ENCODE measurements around the gene DNAAF3. TPM values are rescaled to one million over a fixed set of nuclear protein-coding genes. Genes with fewer than 3 reads are reported as not detected.

The DNAAF3 gene
- total RNA-seq, 4 donors from 2014 or later = 0.71 to 10.3 (median 0.99) TPM

GRCh38 chr19:55149078-55150003 is 17.1 kb downstream of the DNAAF3 start, which contains the start of gene TNNT1:
Gene TNNT1 (minus strand): TSS chr19:55149206. CDS start chr19:55147157, 2,049 bp downstream.
- WGBS, 2 donors = 10 to 12% methylated on average over 17 to 18 of the region's 18 CpGs
- TF ChIP-seq CTCF (IDR thresholded peaks at IDR 0.05) (no peak), POLR2A (IDR thresholded peaks at IDR 0.05) (no peak)
- no peak within 1 kb of the TSS for H3K4me3 ChIP-seq (ENCODE audit: low read depth, poor library complexity, severe bottlenecking)
- no peak for DNase-seq (ENCODE audit: low spot score in 2 of 2)
- intact Hi-C loops (cut with DNase I; ENCODE audit: low total_unique reads) = loop anchor here (10.0 kb wide), 1 partner anchor 345 kb away; no protein-coding TSS in a partner anchor

GRCh38 chr19:55147545-55148251 is 18.7 kb downstream of the DNAAF3 start:
- intact Hi-C loops (cut with DNase I; ENCODE audit: low total_unique reads) = loop anchor here (10.0 kb wide), 1 partner anchor 347 kb away; no protein-coding TSS in a partner anchor
- no peak for DNase-seq (ENCODE audit: low spot score in 2 of 2)
- 23 to 38% methylated on average over 5 to 7 of the region's 9 CpGs for WGBS, 2 donors
- H3K4me3 ChIP-seq (ENCODE audit: low read depth, poor library complexity, severe bottlenecking) = no peak overlapping the region
- TF ChIP-seq POLR2A (IDR thresholded peaks at IDR 0.05) (no peak), CTCF (IDR thresholded peaks at IDR 0.05) (no peak)

GRCh38 chr19:55146705-55147273 is 19.6 kb downstream of the DNAAF3 start:
- 1 to 3% methylated on average over 17 to 27 of the region's 27 CpGs for WGBS, 2 donors
- no peak for DNase-seq (ENCODE audit: low spot score in 2 of 2)
- TF ChIP-seq CTCF (IDR thresholded peaks at IDR 0.05) (no peak), POLR2A (IDR thresholded peaks at IDR 0.05) (no peak)
- no peak overlapping the region for H3K4me3 ChIP-seq (ENCODE audit: low read depth, poor library complexity, severe bottlenecking)
- intact Hi-C loops (cut with DNase I; ENCODE audit: low total_unique reads) = loop anchor here (10.0 kb wide), 1 partner anchor 348 kb away; no protein-coding TSS in a partner anchor

GRCh38 chr19:55146078-55146704 is 20.2 kb downstream of the DNAAF3 start:
- DNase-seq (ENCODE audit: low spot score in 2 of 2) = no peak
- TF ChIP-seq CTCF (IDR thresholded peaks at IDR 0.05) (no peak), POLR2A (IDR thresholded peaks at IDR 0.05) (no peak)
- 1% methylated on average over 33 to 41 of the region's 41 CpGs for WGBS, 2 donors
- intact Hi-C loops (cut with DNase I; ENCODE audit: low total_unique reads) = loop anchor here (10.0 kb wide), 1 partner anchor 349 kb away; no protein-coding TSS in a partner anchor
- no peak overlapping the region for H3K4me3 ChIP-seq (ENCODE audit: low read depth, poor library complexity, severe bottlenecking)

- intact Hi-C loops (cut with DNase I; ENCODE audit: low total_unique reads) = loop anchor here (10.0 kb wide), 1 partner anchor 350 kb away; no protein-coding TSS in a partner anchor
- no peak for DNase-seq (ENCODE audit: low spot score in 2 of 2)
- H3K4me3 ChIP-seq (ENCODE audit: low read depth, poor library complexity, severe bottlenecking) = no peak overlapping the region
- WGBS, 2 donors = 18 to 22% methylated on average over 3 of the region's 3 CpGs
- TF ChIP-seq POLR2A (IDR thresholded peaks at IDR 0.05) = no peak
- TF ChIP-seq CTCF (IDR thresholded peaks at IDR 0.05) = no peak
Measured at GRCh38 chr19:55145232-55145631, 21.2 kb downstream of the DNAAF3 start.

All from lower leg skin (tissue), 4 donors.